ENCODE results near the gene CELF1. TPM values are rescaled to one million over a fixed set of nuclear protein-coding genes. Genes with fewer than 3 reads are reported as not detected.
A peak's percentile ranks its signal among the peaks of the same experiment; 100 is the strongest.

Gene CELF1
- total and polyA plus RNA-seq, 2 donors (not counting 1 experiment from before 2014, with no cell fraction given) = 81.1 to 100 TPM

- Histone ChIP-seq H2AFZ (ENCODE audit: low read length) (no peak overlapping the region), H3K4me3 (replicated peaks in 1 of 4; ENCODE audit: control extremely low read depth in 1 of 4, insufficient read depth in 1 of 4, low read depth in 3 of 4, low read length in 4 of 4) (no peak overlapping the region), H3K9ac (ENCODE audit: insufficient read depth, low read length) (no peak overlapping the region), H3K36me3 (ENCODE audit: control insufficient read depth, insufficient read depth, low read length) (peaks cover 12% of the 10 kb centered on the region), H3K27me3 (ENCODE audit: control insufficient read depth, insufficient read depth, low read length) (no peaks in the 10 kb centered on the region), H3K4me1 (ENCODE audit: control insufficient read depth, extremely low read depth, insufficient read depth, low read length) (peaks cover 8% of the 10 kb centered on the region), H4K20me1 (ENCODE audit: control insufficient read depth, extremely low read depth, insufficient read depth, low read length) (no peaks in the 10 kb centered on the region), H3K79me2 (ENCODE audit: control insufficient read depth, insufficient read depth, low read length) (peaks cover 26% of the 10 kb centered on the region), H3K4me2 (ENCODE audit: extremely low read depth, insufficient read depth, low read length) (no peak overlapping the region), H3K9me3 (ENCODE audit: control insufficient read depth, insufficient read depth, low read depth, low read length) (no peaks in the 10 kb centered on the region), H3K27ac (ENCODE audit: insufficient read depth, low read length) (no peak overlapping the region)
- peak; percentile 13 to 57 for DNase-seq (ENCODE audit: low read depth in 2 of 2)
- no peak for TF ChIP-seq EZH2 (IDR thresholded peaks at IDR 0.05; ENCODE audit: low read length, missing control alignments)
- TF ChIP-seq CTCF (conservative IDR thresholded peaks at IDR 0.05 in 1 of 2, IDR thresholded peaks at IDR 0.05 in 1 of 2; ENCODE audit: low read depth in 1 of 2, low read length in 2 of 2) = no peak
These were observed 88.4 kb downstream of the CELF1 start for GRCh38 chr11:47464483-47464882.

- Histone ChIP-seq H3K9ac (ENCODE audit: insufficient read depth, low read length) (no peak overlapping the region), H3K27me3 (ENCODE audit: control insufficient read depth, insufficient read depth, low read length) (no peaks in the 10 kb centered on the region), H3K36me3 (ENCODE audit: control insufficient read depth, insufficient read depth, low read length) (peaks cover 3% of the 10 kb centered on the region), H3K9me3 (ENCODE audit: control insufficient read depth, insufficient read depth, low read depth, low read length) (no peaks in the 10 kb centered on the region), H3K4me2 (ENCODE audit: extremely low read depth, insufficient read depth, low read length) (no peak overlapping the region), H3K79me2 (ENCODE audit: control insufficient read depth, insufficient read depth, low read length) (peaks cover 7% of the 10 kb centered on the region), H4K20me1 (ENCODE audit: control insufficient read depth, extremely low read depth, insufficient read depth, low read length) (no peaks in the 10 kb centered on the region), H3K4me1 (ENCODE audit: control insufficient read depth, extremely low read depth, insufficient read depth, low read length) (peaks cover 3% of the 10 kb centered on the region), H2AFZ (ENCODE audit: low read length) (no peak overlapping the region), H3K4me3 (replicated peaks in 1 of 4; ENCODE audit: control extremely low read depth in 1 of 4, insufficient read depth in 1 of 4, low read depth in 3 of 4, low read length in 4 of 4) (no peak overlapping the region), H3K27ac (ENCODE audit: insufficient read depth, low read length) (no peak overlapping the region)
- TF ChIP-seq CTCF (conservative IDR thresholded peaks at IDR 0.05 in 1 of 2, IDR thresholded peaks at IDR 0.05 in 1 of 2; ENCODE audit: low read depth in 1 of 2, low read length in 2 of 2) = no peak
- no peak for TF ChIP-seq EZH2 (IDR thresholded peaks at IDR 0.05; ENCODE audit: low read length, missing control alignments)
- DNase-seq (ENCODE audit: low read depth in 2 of 2) = no peak
These were observed 91.1 kb downstream of the CELF1 start for GRCh38 chr11:47461876-47462275.

- Histone ChIP-seq H3K79me2 (ENCODE audit: control insufficient read depth, insufficient read depth, low read length) (peaks cover 6% of the 10 kb centered on the region), H3K36me3 (ENCODE audit: control insufficient read depth, insufficient read depth, low read length) (peaks cover 3% of the 10 kb centered on the region), H3K27me3 (ENCODE audit: control insufficient read depth, insufficient read depth, low read length) (no peaks in the 10 kb centered on the region), H4K20me1 (ENCODE audit: control insufficient read depth, extremely low read depth, insufficient read depth, low read length) (no peaks in the 10 kb centered on the region), H3K9me3 (ENCODE audit: control insufficient read depth, insufficient read depth, low read depth, low read length) (no peaks in the 10 kb centered on the region), H2AFZ (ENCODE audit: low read length) (no peak overlapping the region), H3K4me3 (replicated peaks in 1 of 4; ENCODE audit: control extremely low read depth in 1 of 4, insufficient read depth in 1 of 4, low read depth in 3 of 4, low read length in 4 of 4) (no peak overlapping the region), H3K9ac (ENCODE audit: insufficient read depth, low read length) (no peak overlapping the region), H3K4me2 (ENCODE audit: extremely low read depth, insufficient read depth, low read length) (no peak overlapping the region), H3K4me1 (ENCODE audit: control insufficient read depth, extremely low read depth, insufficient read depth, low read length) (no peaks in the 10 kb centered on the region), H3K27ac (ENCODE audit: insufficient read depth, low read length) (no peak overlapping the region)
- peak in 1 of 2 donors; percentile 19 for DNase-seq (ENCODE audit: low read depth in 2 of 2)
- TF ChIP-seq EZH2 (IDR thresholded peaks at IDR 0.05; ENCODE audit: low read length, missing control alignments) = no peak
- no peak for TF ChIP-seq CTCF (conservative IDR thresholded peaks at IDR 0.05 in 1 of 2, IDR thresholded peaks at IDR 0.05 in 1 of 2; ENCODE audit: low read depth in 1 of 2, low read length in 2 of 2)
These were observed 92.2 kb downstream of the CELF1 start for GRCh38 chr11:47460571-47461235.

Data from fibroblast of lung (primary cell).